Ectodermal cell (in vitro differentiated cells): ENCODE results near the gene FAM228A. TPM values are rescaled to one million over a fixed set of nuclear protein-coding genes. Genes with fewer than 3 reads are reported as not detected.
"Not testable (repeated sequence)": the region's sequence is repeated elsewhere in the genome, so short reads cannot be mapped to it uniquely, and the experiment has no call there.

ENCODE experiments used
- H3K27ac ChIP-seq: 2 replicates; pipeline ENCODE4 v1.7.0; 2013; ENCODE audit warnings: mild to moderate bottlenecking, low read depth, low read length; ENCODE audit not compliant: insufficient read depth, poor library complexity, severe bottlenecking
- H3K27me3 ChIP-seq: 2 replicates; pipeline ENCODE4 v1.7.0; 2013; ENCODE audit warnings: mild to moderate bottlenecking, low read length; ENCODE audit not compliant: insufficient read depth, control insufficient read depth, poor library complexity, severe bottlenecking
- H3K36me3 ChIP-seq: one replicate; pipeline ENCODE4 v1.7.0; 2013; ENCODE audit warnings: low read length; ENCODE audit not compliant: control insufficient read depth, insufficient read depth
- H3K4me1 ChIP-seq: one replicate; pipeline ENCODE4 v1.7.0; 2013; ENCODE audit warnings: low read length; ENCODE audit not compliant: control insufficient read depth, insufficient read depth
- H3K4me3 ChIP-seq: 2 replicates; pipeline ENCODE4 v1.7.0; 2013; ENCODE audit warnings: low read depth, low read length, control low read depth; ENCODE audit not compliant: insufficient read depth
- H3K9me3 ChIP-seq: 2 replicates; pipeline ENCODE4 v1.7.0; 2013; ENCODE audit warnings: mild to moderate bottlenecking, low read length, moderate library complexity; ENCODE audit not compliant: control insufficient read depth
- WGBS, 2 experiments: methylation state at CpG; one replicate each; pipeline ENCODE4 v1.1.7; 2013; ENCODE audit warnings: missing lambda C conversion rate in 2 of 2; 5-methylcytosine and 5-hydroxymethylcytosine counted together
- polyA plus RNA-seq, 4 experiments: library from polyadenylated mRNA; stranded (reverse); fragments of 50-300 nt; gene quantifications; one replicate each; pipeline ENCODE4 v1.2.3, GENCODE V29; 2013

FAM228A gene
- polyA plus RNA-seq (2013, experiment 1 of 4): 0.56 TPM
- 0.50 TPM for polyA plus RNA-seq (2013, experiment 2 of 4)
- 0.96 TPM for polyA plus RNA-seq (2013, experiment 3 of 4)
- polyA plus RNA-seq (2013, experiment 4 of 4): 0.57 TPM

DNA sequence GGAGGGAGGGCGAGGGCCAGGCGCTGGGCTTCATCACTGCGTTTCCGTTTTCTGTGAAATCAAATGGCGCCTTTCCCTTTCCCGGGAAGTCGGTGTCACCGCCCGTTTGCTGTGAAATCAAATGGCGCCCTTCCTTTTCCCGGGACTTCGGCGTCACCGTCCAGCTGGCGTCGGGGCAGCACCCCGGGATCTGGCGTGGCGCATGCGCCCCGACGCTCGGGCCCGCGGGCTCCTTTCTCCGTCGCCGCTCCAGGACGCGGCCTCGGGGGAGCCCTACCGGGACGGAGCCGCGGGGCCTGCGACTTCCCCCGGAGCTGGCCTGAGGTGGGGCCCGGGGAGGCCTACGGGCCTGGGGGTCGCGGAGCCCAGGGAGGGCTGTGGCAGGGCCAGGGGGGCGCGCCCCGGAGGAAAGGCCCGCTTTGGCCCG is at the start of gene FAM228A:
Gene FAM228A (plus strand): TSS at position 203 of the 427 bp plus-strand sequence. CDS start 428 bp downstream, outside the sequence.
- WGBS, 2 experiments: 96% methylated on average over 46 of the region's 46 CpGs
- no peaks in the 10 kb centered on the region for H3K36me3 ChIP-seq
- H3K27me3 ChIP-seq: no peaks in the 10 kb centered on the region
- no peaks in the 10 kb centered on the region for H3K9me3 ChIP-seq
- H3K27ac ChIP-seq: no peak within 1 kb of the TSS
- H3K4me3 ChIP-seq: no peak within 1 kb of the TSS
- H3K4me1 ChIP-seq: no peaks in the 10 kb centered on the region

- 88 to 100% methylated on average over 1 of the region's 1 CpG for WGBS, 2 experiments
- Histone ChIP-seq H3K36me3 (no peaks in the 10 kb centered on the region), H3K4me1 (no peaks in the 10 kb centered on the region)
Observed at GRCh38 chr2:24125956-24126355, 48.9 kb upstream of the FAM228A start.

GRCh38 chr2:24132543-24132942 is 42.3 kb upstream of the FAM228A start:
- no peaks in the 10 kb centered on the region for H3K9me3 ChIP-seq
- no peaks in the 10 kb centered on the region for H3K4me1 ChIP-seq
- H3K4me3 ChIP-seq: no peak overlapping the region
- 95 to 100% methylated on average over 3 of the region's 3 CpGs for WGBS, 2 experiments
- H3K36me3 ChIP-seq: peaks cover 5% of the 10 kb centered on the region
- no peaks in the 10 kb centered on the region for H3K27me3 ChIP-seq
- no peak overlapping the region for H3K27ac ChIP-seq

More at GRCh38 chr2:24125956-24126355, 48.9 kb upstream of the FAM228A start:
- no peak overlapping the region for H3K4me3 ChIP-seq
- no peaks in the 10 kb centered on the region for H3K27me3 ChIP-seq
- no peak overlapping the region for H3K27ac ChIP-seq
- no peaks in the 10 kb centered on the region for H3K9me3 ChIP-seq

GRCh38 chr2:24140305-24140704 is 34.5 kb upstream of the FAM228A start:
- not testable (repeated sequence) for H3K27me3 ChIP-seq, H3K4me1 ChIP-seq, H3K9me3 ChIP-seq, H3K36me3 ChIP-seq, H3K4me3 ChIP-seq, H3K27ac ChIP-seq
- 92 to 97% methylated on average over 5 of the region's 5 CpGs for WGBS, 2 experiments

GRCh38 chr2:24147364-24147763 is 27.5 kb upstream of the FAM228A start:
- Histone ChIP-seq H3K9me3 (no peaks in the 10 kb centered on the region), H3K4me3 (no peak overlapping the region), H3K27me3 (no peaks in the 10 kb centered on the region), H3K4me1 (no peaks in the 10 kb centered on the region), H3K27ac (no peak overlapping the region), H3K36me3 (peaks cover 7% of the 10 kb centered on the region)

DNA sequence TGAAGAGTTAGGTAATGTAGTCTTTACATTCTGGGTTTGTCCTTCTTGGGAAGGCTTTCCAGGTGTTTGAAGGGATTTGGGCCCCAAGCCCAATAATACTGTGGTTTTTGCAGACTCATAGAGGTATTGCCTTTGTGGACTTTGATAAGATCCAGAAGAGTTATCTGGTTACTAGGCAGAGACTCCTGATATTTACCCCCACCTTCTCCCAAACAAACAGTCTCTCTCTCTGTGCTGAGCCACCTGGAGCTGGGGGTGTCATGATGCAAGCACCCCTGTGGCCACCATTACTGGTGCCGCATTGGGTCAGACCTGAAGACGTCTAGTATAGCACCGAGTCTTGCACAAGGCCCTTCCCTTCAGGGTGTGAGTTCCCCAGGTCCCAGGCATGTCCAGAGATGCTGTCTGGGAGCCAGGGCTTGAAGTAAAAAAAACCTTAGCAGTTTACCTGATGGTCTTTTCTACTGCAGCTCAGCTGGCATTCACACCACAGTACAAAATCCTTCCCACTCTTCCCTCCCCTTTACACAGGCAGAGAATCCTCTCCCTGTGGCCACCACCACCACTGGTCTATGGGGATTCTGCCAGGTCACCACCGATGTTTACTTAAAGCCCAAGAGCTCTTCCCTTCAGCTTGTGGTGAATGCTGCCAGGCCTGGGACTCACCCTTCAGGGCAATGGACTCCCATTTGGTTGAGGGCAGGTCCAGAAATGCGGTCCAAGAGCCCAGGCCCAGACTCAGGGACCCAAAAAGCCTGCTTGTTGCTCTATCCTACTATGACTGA is 22.2 kb upstream of the FAM228A start:
- 96 to 97% methylated on average over 5 of the region's 5 CpGs for WGBS, 2 experiments
- Histone ChIP-seq H3K36me3 (peaks cover 7% of the 10 kb centered on the region), H3K4me1 (no peaks in the 10 kb centered on the region), H3K4me3 (no peak overlapping the region), H3K27me3 (no peaks in the 10 kb centered on the region), H3K9me3 (no peaks in the 10 kb centered on the region), H3K27ac (no peak overlapping the region)

- no peaks in the 10 kb centered on the region for H3K4me1 ChIP-seq
- H3K4me3 ChIP-seq: no peak overlapping the region
- H3K27me3 ChIP-seq: no peaks in the 10 kb centered on the region
- WGBS, 2 experiments: 83 to 91% methylated on average over 4 of the region's 4 CpGs
- no peaks in the 10 kb centered on the region for H3K36me3 ChIP-seq
- no peak overlapping the region for H3K27ac ChIP-seq
- H3K9me3 ChIP-seq: no peaks in the 10 kb centered on the region
Observed at GRCh38 chr2:24153478-24153877, 21.4 kb upstream of the FAM228A start.

DNA sequence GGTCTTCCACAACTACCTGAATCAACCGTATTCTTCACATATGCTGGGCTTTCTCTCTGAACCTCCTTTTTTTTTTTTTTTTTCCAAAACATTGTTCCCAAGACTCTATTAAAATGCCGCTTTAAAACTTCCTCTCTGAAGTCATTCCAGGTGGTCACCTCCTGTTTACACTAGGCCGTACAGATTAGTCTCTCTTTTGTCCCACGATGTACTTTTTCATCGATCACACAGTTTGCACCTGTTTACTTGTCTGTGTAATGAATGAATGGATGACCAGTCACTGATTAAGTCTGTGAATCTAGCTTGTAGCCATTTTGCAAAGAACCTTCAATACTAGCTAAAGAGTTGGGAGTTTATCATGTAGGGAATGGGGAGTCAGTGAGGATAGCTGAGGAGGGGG is 16.7 kb upstream of the FAM228A start:
- H3K4me3 ChIP-seq: no peak overlapping the region
- H3K36me3 ChIP-seq: peaks cover 8% of the 10 kb centered on the region
- no peaks in the 10 kb centered on the region for H3K9me3 ChIP-seq
- no peaks in the 10 kb centered on the region for H3K4me1 ChIP-seq
- 92 to 95% methylated on average over 5 of the region's 5 CpGs for WGBS, 2 experiments
- no peaks in the 10 kb centered on the region for H3K27me3 ChIP-seq
- no peak overlapping the region for H3K27ac ChIP-seq

GRCh38 chr2:24159708-24160107 is 15.1 kb upstream of the FAM228A start:
- Histone ChIP-seq H3K27me3 (no peaks in the 10 kb centered on the region), H3K27ac (no peak overlapping the region), H3K4me1 (no peaks in the 10 kb centered on the region), H3K4me3 (no peak overlapping the region), H3K9me3 (no peaks in the 10 kb centered on the region), H3K36me3 (peaks cover 8% of the 10 kb centered on the region)
- WGBS, 2 experiments: 93 to 98% methylated on average over 3 to 4 of the region's 4 CpGs

DNA sequence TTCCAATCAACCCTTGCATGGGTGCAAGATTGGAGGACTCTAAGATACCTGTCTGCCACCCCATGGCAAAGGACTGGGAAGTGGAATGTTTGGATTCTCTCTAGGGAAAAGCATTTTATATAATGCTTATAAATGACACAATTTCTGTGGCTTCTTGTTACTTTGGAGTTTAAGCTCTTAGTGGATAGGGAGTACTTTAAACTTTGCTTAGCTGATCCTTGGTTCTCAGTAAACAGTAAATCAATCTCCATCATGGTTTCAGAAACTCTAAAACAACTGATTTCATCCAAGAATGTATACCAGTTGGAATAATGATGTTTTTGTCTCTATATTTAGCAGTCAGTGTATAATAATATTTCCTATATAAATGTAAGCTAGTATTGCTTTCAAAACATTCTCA is 14.1 kb upstream of the FAM228A start:
- Histone ChIP-seq H3K4me1 (no peaks in the 10 kb centered on the region), H3K4me3 (no peak overlapping the region), H3K9me3 (no peaks in the 10 kb centered on the region), H3K36me3 (peaks cover 8% of the 10 kb centered on the region), H3K27me3 (no peaks in the 10 kb centered on the region), H3K27ac (no peak overlapping the region)
